GM18909 (cell line): ENCODE measurements around the gene GCC1.
A peak's percentile ranks its signal among the peaks of the same experiment; 100 is the strongest.
"Not testable (repeated sequence)": the region's sequence is repeated elsewhere in the genome, so short reads cannot be mapped to it uniquely, and the experiment has no call there.

Experiments
- ATAC-seq: cut with Tn5 transposase; IDR thresholded peaks from one replicate; pipeline ENCODE4 v1.9.1; 2021; ENCODE audit warnings: mild to moderate bottlenecking; ENCODE audit not compliant: unreplicated experiment, poor library complexity

Gene GCC1

DNA sequence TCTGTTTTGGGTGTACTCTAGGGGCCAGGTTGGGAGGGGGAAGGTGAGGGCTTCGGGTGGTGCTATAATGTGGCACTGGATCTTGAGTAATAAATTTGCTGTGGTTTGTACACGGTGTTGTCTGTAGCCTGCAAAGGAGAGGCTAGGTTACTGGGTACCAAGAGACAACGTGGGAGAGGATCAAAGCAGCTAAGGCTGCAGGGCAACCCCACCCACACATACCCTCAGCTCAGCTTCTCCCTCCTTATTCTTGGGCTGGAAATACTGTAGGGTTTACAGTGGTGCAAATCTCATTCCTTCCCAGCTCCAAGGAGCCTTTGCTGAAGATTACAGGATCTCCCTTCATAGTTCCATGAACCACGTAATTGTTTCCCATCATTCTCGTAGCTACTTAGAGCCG, 6.2 kb upstream of the GCC1 start:
- no peak for ATAC-seq

DNA sequence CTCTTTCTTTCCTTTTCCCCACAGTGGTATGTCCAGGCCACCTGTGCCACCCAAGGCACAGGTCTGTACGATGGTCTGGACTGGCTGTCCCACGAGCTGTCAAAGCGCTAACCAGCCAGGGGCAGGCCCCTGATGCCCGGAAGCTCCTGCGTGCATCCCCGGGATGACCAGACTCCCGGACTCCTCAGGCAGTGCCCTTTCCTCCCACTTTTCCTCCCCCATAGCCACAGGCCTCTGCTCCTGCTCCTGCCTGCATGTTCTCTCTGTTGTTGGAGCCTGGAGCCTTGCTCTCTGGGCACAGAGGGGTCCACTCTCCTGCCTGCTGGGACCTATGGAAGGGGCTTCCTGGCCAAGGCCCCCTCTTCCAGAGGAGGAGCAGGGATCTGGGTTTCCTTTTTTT, 5.8 kb upstream of the GCC1 start:
- no peak for ATAC-seq

DNA sequence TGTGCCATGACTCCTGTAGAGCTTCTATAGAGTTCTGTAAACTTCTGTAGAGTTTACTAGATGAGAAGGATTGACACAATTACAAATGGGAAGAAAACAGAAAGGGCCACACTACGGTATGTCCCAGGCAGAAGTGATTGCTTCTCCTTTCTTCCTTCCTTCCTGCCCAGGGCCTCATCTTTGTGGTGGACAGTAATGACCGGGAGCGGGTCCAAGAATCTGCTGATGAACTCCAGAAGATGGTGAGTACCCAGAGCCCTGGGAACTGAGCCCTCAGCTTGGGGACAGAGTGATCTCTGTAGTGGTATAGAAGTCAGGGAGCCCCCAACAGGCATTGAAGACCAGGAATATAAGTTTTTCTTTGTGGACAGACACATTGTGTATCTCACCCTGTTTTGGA, 4.5 kb upstream of the GCC1 start:
- no peak for ATAC-seq

DNA sequence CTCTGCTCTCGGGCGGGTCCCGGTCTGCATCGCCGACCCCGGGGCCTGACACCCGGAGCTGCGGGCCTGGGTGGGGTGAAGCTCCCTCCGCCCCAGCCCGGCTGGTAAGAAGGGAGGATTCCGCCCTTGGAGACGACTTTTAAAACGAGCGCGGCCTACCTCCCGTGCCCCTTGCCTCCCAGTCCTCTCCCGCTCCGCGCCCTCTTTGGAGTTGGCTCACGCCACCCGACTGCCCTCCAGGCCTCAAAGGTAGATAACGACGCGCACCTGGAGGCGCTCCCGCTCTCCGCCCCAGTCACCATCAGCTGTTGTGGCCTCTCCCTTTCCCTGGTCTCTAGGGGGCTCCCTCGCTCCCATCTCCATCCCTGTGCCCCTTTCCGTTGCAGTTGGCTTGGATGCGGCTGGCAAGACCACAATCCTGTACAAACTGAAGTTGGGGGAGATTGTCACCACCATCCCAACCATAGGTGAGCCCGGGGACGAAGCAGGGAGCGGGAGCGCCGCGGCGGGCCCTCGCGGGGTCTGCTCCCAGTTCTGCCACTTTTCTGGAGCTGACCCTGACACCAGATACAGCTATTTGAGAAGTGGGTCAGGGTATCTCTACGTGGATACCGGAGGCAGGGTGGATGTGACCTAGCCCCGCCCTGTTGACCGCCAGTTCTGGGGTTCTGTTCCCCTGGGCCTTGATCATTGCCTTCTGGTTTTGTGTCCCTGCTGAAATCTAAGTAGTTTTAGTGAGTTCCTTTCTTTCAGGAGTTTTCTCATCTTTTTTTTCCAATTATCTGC, 3.5 kb upstream of the GCC1 start:
- peak; percentile 12 for ATAC-seq

GRCh38 chr7:127588019-127588696, 2.8 kb upstream of the GCC1 start, which contains the start of gene ARF5:
Gene ARF5 (plus strand): TSS chr7:127588411. CDS start chr7:127588499, 88 bp downstream.
- peak; percentile 76 for ATAC-seq

DNA sequence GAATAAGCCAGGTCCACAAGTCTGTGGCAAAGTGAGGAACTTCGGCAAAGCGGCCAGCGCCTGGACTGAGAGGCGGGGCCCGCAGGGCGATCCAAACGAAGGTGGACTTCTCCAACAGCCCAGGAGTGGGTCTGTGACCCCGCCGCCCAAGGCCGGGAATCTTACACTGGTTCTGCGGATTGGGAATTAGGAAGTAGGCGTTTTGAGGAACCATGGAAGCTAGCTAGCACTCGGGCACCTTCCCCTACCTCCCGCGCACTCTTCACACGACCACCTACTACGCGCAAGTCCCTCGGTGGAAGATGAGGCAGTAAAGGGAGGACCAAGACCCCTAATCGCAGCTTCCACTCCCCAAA, 2.2 kb upstream of the GCC1 start:
- no peak for ATAC-seq

DNA sequence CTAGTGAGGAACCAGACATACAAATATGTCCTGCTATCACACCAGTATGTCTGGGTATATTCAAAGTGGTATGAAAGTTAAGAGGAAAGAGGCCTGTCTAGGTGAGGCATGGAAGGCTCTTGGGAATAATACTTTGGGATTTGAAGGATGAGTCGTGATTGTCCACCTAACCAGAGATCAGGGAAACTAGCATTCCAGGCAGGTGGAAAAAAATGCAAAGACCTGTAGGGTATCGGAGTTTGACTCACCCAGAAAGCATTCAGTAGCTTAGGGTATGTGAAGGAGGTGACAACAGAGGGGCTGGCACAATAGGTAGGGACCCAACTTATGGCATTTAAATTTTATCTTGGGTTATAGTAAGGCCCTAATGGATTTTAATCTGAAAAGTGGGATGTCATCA, 950 bp upstream of the GCC1 start:
- no peak for ATAC-seq

GRCh38 chr7:127584648-127585043, 750 bp downstream of the GCC1 start:
- no peak for ATAC-seq

GRCh38 chr7:127582361-127582760, 3.0 kb downstream of the GCC1 start:
- ATAC-seq: no peak

DNA sequence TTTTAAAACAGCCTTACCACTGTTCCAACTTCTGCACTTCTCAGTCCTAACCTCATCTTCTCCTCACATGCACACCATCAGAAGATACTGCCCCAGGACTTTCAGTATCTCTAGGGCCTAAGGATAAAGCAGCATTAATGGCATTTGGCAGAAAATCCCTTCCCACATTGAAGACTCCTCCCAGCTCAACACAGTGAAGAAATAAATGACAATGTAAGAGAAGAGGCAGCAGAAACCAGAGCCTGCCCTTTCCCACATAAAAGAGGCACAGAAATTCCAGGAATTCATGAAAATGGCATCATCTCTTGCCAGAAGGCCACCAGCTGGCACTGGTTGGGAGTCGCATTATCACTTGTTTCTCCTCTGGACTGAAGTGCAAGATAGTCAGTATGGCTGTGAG, 3.7 kb downstream of the GCC1 start:
- no peak for ATAC-seq

GRCh38 chr7:127580612-127581011, 4.8 kb downstream of the GCC1 start:
- ATAC-seq: no peak

GRCh38 chr7:127578711-127579275, 6.6 kb downstream of the GCC1 start:
- ATAC-seq: no peak

DNA sequence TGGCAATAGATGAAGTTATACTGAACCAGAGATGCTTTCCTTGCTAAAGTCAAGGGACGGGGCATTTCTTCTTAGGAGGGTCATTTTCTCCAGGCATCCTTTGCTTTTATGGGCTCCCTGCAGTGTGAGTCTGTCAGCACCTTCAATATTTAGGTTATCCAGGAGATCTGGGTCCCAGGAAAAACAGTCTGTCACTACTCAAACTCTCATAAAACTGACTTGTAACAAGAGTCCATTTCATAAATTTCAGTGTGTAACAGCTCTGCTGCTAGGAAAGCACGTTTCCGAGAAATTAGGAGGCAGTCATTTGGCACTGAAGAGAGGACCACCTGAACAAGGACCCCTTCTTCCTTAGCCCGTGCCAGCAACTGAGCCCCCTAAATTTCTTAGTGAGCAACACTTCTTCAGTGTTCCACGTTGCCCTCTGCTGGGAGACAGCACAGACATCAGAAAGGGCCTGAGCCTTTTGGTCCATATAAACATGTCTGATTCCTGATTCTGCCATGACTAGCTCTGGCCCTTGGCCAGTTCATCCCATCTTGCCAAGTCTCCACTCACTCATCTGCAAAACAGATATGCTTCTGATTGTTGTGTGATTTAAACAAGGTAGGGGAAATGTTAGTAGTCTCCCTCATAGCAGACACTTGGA, 7.2 kb downstream of the GCC1 start:
- no peak for ATAC-seq

GRCh38 chr7:127571741-127572505, 13.5 kb downstream of the GCC1 start:
- ATAC-seq: no peak

GRCh38 chr7:127568034-127568433, 17.4 kb downstream of the GCC1 start:
- ATAC-seq: not testable (repeated sequence)

DNA sequence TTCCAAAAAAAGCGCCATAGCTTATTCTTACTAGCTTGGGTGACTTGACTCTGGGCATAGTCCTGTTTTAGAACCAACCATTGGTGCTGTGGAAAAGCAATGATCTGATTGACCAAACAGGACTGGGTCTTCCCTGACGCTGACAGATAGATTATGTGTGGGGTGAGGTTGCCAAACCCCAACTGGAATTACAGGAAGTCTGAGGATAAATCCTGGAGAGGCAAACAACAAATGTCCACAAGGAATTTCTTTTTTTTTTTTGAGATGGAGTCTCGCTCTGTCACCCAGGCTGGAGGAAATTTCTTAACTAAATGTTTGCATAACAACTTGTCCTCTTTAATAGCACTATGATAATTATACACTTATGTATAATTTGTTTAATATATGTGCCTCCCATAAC, 19.2 kb downstream of the GCC1 start:
- ATAC-seq: no peak

- ATAC-seq: no peak
Measured at GRCh38 chr7:127557803-127558202, 27.6 kb downstream of the GCC1 start.

- ATAC-seq: no peak
Measured at GRCh38 chr7:127556404-127556803, 29.0 kb downstream of the GCC1 start.

GRCh38 chr7:127551941-127552340, 33.5 kb downstream of the GCC1 start:
- ATAC-seq: no peak

DNA sequence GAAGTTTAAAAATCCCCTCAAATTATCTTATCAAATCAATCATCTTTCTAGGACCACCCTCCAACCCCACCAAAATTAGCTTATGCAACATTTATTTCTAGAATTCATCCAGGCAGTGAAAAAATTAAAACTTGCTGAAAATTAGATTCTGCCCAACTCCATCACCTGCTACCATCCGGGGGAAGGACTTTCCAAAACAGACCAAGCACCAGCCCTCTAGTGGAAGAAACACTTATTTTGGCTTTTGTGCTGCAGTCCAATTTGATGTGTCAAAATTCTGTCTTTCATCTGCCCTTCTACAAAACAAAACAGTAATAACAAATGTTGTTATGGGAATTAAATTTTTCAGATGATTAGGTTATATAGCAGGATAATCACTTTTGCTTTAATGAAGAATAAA, 35.1 kb downstream of the GCC1 start:
- no peak for ATAC-seq
